Measurements from ENCODE around the gene CASP2. TPM values are rescaled to one million over a fixed set of nuclear protein-coding genes. Genes with fewer than 3 reads are reported as not detected.

CASP2 gene
- total RNA-seq, 1 donor from 2014 or later: 18.6 TPM

GRCh38 chr7:143334244-143334643, 46.1 kb downstream of the CASP2 start:
- DNase-seq: no peak

GRCh38 chr7:143337216-143337615, 49.1 kb downstream of the CASP2 start:
- DNase-seq: no peak

DNA sequence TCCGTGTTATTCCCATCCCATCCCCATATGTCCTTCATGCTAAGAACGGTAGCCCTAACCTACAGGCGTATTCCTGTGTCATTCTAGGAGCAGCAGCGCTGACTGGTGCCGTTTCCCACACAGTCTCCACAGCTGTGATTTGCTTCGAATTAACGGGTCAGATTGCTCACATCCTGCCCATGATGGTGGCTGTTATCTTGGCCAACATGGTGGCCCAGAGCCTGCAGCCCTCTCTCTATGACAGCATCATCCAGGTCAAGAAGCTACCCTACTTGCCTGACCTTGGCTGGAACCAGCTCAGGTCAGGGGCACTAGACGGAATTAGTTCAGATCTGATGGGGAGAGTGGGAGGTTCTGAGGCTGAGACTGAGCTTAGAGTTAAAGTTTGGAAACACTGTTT, 53.7 kb downstream of the CASP2 start:
- DNase-seq: no peak

- DNase-seq: no peak
Observed at GRCh38 chr7:143343596-143343995, 55.4 kb downstream of the CASP2 start.

GRCh38 chr7:143345428-143345900, 57.3 kb downstream of the CASP2 start:
- DNase-seq: no peak

- DNase-seq: no peak
Observed at GRCh38 chr7:143346018-143346417, 57.9 kb downstream of the CASP2 start.

DNA sequence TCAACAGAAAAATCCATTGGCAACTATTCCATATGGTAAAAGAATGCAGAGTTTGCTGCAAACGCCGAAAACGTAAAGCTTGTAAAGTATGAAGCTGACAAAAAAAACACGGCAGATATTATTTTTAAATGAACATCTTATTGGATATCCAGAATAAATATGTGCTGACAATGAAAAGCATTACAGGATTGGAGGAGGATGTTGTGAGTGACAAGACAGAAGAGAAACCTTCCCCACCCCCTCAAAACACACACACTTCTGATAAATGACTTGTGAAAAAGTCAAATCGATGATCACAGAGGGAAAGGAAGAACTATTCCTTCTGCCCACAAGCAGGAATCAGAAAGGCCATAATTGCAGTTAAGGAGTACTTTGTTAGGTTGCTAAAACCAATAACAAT, 59.8 kb downstream of the CASP2 start:
- DNase-seq: no peak

- no peak for DNase-seq
Observed at GRCh38 chr7:143351060-143351459, 62.9 kb downstream of the CASP2 start.

DNA sequence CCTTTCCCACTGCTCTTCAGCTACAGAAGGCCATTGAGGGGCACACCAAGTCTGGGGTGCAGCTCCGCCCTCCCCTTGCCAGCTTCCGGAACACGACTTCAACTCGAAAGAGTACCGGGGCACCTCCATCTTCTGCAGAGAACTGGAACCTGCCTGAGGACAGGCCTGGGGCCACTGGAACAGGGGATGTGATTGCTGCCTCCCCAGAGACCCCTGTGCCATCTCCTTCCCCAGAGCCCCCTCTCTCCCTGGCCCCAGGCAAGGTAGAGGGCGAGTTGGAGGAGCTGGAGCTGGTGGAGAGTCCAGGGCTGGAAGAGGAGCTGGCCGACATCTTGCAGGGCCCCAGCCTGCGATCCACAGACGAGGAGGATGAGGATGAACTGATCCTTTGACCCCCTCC, 63.4 kb downstream of the CASP2 start:
- no peak for DNase-seq

GRCh38 chr7:143352531-143353002, 64.4 kb downstream of the CASP2 start:
- no peak for DNase-seq

- no peak for DNase-seq
Observed at GRCh38 chr7:143354376-143354775, 66.2 kb downstream of the CASP2 start.

- no peak for DNase-seq
Observed at GRCh38 chr7:143354965-143355364, 66.8 kb downstream of the CASP2 start.

DNA sequence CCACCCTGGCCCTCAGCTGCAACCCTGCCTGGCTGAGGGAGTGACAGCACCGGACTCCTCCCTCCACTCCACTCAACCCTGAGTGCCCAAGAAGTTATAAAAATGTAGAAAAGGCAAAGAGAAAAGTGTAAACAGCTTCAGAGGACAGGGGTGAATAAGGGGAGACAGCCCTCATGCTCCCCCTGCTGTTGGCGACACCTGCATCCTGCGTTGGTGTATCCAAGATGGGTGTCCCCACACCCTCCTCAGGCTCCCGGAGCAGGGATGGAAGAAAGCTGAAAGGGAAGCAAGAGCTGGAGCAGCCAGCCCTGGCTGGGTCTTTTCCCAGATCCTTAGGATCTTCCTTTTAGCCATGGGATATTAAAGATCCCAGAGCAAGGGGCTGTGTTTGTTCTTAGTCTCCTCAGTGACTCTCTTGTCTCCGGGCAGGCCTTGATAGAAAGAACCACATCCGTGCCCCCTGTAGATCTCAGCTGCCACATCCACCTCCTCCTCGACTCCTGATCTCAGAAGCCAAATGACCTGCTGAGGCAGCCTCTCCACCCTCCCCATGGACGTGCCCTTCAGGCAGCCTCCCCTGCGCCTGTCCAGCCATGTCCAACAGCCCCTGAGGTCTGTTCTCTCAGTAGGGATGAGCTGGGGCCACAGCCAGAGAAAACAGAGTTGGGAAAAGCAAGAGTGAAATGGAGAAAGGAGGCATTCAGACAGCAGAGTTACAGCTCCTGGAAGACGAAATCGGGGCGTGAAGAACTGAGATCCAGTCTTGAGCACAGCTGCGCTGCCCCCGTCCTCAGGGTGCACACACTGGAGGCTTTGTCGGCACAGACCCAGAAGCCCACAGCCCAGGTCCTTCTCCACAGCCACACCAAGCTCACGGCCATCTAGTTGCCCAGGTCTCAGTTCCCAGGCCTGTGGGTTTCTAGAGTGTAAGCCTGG, 67.6 kb downstream of the CASP2 start:
- DNase-seq: no peak

GRCh38 chr7:143356414-143357050, 68.4 kb downstream of the CASP2 start:
- DNase-seq: no peak

Small RNA genes lying within 50 kb of the gene (small RNA-seq; reads per million reads assigned to genes)
- gene RN7SL481P (ENCODE audit: low replicate concordance) (not detected), gene RN7SL535P (ENCODE audit: low replicate concordance) (not detected)

Other genes starting within 250 kb of the CASP2 start
- gene OR6V1, start 236.0 kb upstream of the CASP2 start, total RNA-seq: not detected
- gene PIP, start 156.3 kb upstream of the CASP2 start, total RNA-seq: not detected
- gene TAS2R39, start 104.9 kb upstream of the CASP2 start, total RNA-seq: not detected
- not detected for gene TAS2R40, start 66.3 kb upstream of the CASP2 start, total RNA-seq
- 64.1 TPM for gene GSTK1, start 24.9 kb upstream of the CASP2 start, total RNA-seq
- 1.1 TPM for gene TMEM139, start 3.4 kb upstream of the CASP2 start, total RNA-seq
- gene CLCN1, start 27.8 kb downstream of the CASP2 start, total RNA-seq: 0.20 TPM
- gene FAM131B, start 74.4 kb downstream of the CASP2 start, total RNA-seq: 0.59 TPM
- gene ZYX, start 93.0 kb downstream of the CASP2 start, total RNA-seq: 27.1 TPM
- gene EPHA1, start 120.5 kb downstream of the CASP2 start, total RNA-seq: 16.2 TPM
- gene TAS2R60, start 155.1 kb downstream of the CASP2 start, total RNA-seq: not detected
- gene TAS2R41, start 189.5 kb downstream of the CASP2 start, total RNA-seq: not detected